Lower lobe of right lung (tissue), 2 donors: ENCODE data around the gene COPA. TPM values are rescaled to one million over a fixed set of nuclear protein-coding genes. Genes with fewer than 3 reads are reported as not detected.

ENCODE experiments used
- ATAC-seq, 2 donors: fragments of 200-7000 bp; cut with Tn5 transposase; one replicate each; pipeline ENCODE4 v1.9.1; 2020 to 2022; ENCODE audit warnings: mild to moderate bottlenecking in 2 of 2, moderate library complexity in 2 of 2
- DNase-seq: peaks from one replicate; pipeline ENCODE4 v3.0.0-alpha.2; 2020
- H3K27ac ChIP-seq: fragments of 200-600 bp; one replicate; pipeline ENCODE4 v1.8.0; 2022
- H3K27me3 ChIP-seq: fragments of 200-600 bp; one replicate; pipeline ENCODE4 v1.8.0; 2022; ENCODE audit warnings: low read depth
- H3K36me3 ChIP-seq: fragments of 200-600 bp; one replicate; pipeline ENCODE4 v1.8.0; 2022; ENCODE audit warnings: mild to moderate bottlenecking
- H3K4me1 ChIP-seq: fragments of 200-600 bp; one replicate; pipeline ENCODE4 v1.8.0; 2022
- H3K4me3 ChIP-seq: fragments of 200-600 bp; one replicate; pipeline ENCODE4 v1.8.0; 2022; ENCODE audit warnings: mild to moderate bottlenecking
- H3K9me3 ChIP-seq: fragments of 200-600 bp; one replicate; pipeline ENCODE4 v1.8.0; 2022
- CTCF ChIP-seq: fragments of 200-600 bp; IDR thresholded peaks from one replicate; pipeline ENCODE4 v1.8.0; 2022; ENCODE audit warnings: antibody characterized with exemption, mild to moderate bottlenecking
- intact Hi-C: fragments of 100-400 bp; cut with DNase I; formaldehyde crosslinking; loops from one replicate; pipeline ENCODE4 v1.11.0; 2022
- total RNA-seq: library from RNA; stranded (reverse); fragmentation: NEBNext Ultra II Directional; extraction: Animal tissue kit (Norgen Biotek cat#: 25700); gene quantifications from one replicate; pipeline ENCODE4 v1.2.1, GENCODE V29; 2021
- donor health status: DM: no; HTN: yes; CAD: no; lungs with severe emphysema.

The COPA gene
- total RNA-seq, 1 donor from 2014 or later = 136 TPM

DNA sequence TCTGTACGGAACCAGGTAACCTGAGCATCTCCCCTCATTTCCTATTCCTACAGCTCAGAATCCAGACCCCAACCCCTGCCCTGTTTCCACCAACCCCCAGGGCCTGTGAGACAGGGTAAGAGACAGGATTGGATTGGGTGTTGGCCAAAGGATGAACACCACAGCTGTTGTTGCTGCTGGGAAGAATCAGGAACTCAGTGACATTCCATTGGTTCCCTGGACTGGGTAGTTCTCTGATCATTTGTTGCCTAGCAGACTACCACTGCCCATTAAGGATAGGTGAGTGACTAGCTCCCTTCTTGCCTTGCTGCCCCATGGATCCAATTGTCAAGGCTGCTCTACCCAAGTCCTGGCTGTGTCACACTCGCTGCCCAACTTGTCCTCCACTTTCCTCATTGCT lies 10.2 kb upstream of the COPA start:
- no peaks in the 10 kb centered on the region for H3K9me3 ChIP-seq
- intact Hi-C loops = no loop called here
- DNase-seq (no peak), ATAC-seq (no peak)
- no peak for TF ChIP-seq CTCF
- no peak overlapping the region for H3K4me3 ChIP-seq
- no peak overlapping the region for H3K27ac ChIP-seq
- peaks cover 100% of the 10 kb centered on the region for H3K36me3 ChIP-seq
- no peaks in the 10 kb centered on the region for H3K27me3 ChIP-seq
- H3K4me1 ChIP-seq = no peaks in the 10 kb centered on the region

- intact Hi-C loops = no loop called here
- no peak for ATAC-seq
Observed at GRCh38 chr1:160352555-160352954, 9.5 kb upstream of the COPA start.

DNA sequence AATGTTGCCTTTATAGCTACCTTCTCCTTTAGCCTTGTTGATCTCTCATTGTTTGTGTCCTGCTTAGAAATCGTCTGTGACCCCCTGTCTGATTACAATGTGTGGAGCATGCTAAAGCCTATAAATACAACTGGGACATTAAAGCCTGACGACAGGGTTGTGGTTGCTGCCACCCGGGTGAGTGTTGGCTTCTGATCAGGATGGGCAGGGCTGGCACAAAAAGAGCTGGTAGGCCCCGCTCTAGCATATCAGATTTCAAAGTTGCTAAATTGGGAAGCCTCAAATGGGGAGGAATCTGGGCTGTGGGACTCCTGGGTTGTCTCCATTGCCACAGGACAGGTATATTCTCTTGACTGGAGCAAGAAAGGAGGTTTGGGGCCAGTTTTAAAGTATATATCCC lies 8.6 kb upstream of the COPA start:
- intact Hi-C loops = no loop called here
- no peak for TF ChIP-seq CTCF

More at GRCh38 chr1:160352555-160352954, 9.5 kb upstream of the COPA start:
- no peak for DNase-seq
- Histone ChIP-seq H3K27me3 (no peaks in the 10 kb centered on the region), H3K4me3 (no peak overlapping the region), H3K36me3 (peaks cover 100% of the 10 kb centered on the region), H3K4me1 (no peaks in the 10 kb centered on the region), H3K9me3 (no peaks in the 10 kb centered on the region), H3K27ac (no peak overlapping the region)
- no peak for TF ChIP-seq CTCF

GRCh38 chr1:160346958-160347357 lies 3.9 kb upstream of the COPA start:
- no peaks in the 10 kb centered on the region for H3K9me3 ChIP-seq
- ATAC-seq (peak; percentile 27 to 68), DNase-seq (peak; percentile 66)
- TF ChIP-seq CTCF = no peak
- peak overlapping the region; percentile 63 for H3K27ac ChIP-seq
- intact Hi-C loops = no loop called here
- H3K27me3 ChIP-seq = no peaks in the 10 kb centered on the region
- no peak overlapping the region for H3K4me3 ChIP-seq
- H3K4me1 ChIP-seq = peaks cover 21% of the 10 kb centered on the region
- peaks cover 67% of the 10 kb centered on the region for H3K36me3 ChIP-seq

More for the DNA sequence above, 8.6 kb upstream of the COPA start:
- Histone ChIP-seq H3K4me3 (no peak overlapping the region), H3K27me3 (no peaks in the 10 kb centered on the region), H3K9me3 (no peaks in the 10 kb centered on the region), H3K36me3 (peaks cover 100% of the 10 kb centered on the region), H3K27ac (no peak overlapping the region), H3K4me1 (no peaks in the 10 kb centered on the region)
- DNase-seq = no peak
- ATAC-seq = no peak

DNA sequence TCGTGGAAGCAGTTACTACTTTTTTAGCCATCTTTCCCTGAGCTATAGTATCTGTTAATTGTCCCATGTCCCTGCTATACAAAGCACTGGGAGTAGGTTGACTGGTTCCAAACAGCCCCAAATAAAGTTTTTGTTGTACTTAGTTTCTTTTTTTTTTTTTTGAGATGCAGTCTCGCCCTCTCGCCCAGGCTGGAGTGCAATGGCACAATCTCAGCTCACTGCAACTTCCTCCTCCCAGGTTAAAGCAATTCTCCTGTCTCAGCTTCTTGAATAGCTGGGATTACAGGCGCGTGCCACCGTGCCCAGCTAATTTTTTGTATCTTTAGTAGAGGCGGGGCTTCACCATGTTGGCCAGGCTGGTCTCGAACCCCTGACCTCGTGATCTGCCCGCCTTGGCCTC lies 3.4 kb upstream of the COPA start:
- TF ChIP-seq CTCF = no peak
- no peaks in the 10 kb centered on the region for H3K9me3 ChIP-seq
- intact Hi-C loops = no loop called here
- H3K27ac ChIP-seq = peak overlapping the region; percentile 63
- ATAC-seq (no peak), DNase-seq (peak; percentile 57)
- H3K4me3 ChIP-seq = no peak overlapping the region
- H3K27me3 ChIP-seq = no peaks in the 10 kb centered on the region
- H3K4me1 ChIP-seq = peaks cover 26% of the 10 kb centered on the region
- peaks cover 62% of the 10 kb centered on the region for H3K36me3 ChIP-seq

DNA sequence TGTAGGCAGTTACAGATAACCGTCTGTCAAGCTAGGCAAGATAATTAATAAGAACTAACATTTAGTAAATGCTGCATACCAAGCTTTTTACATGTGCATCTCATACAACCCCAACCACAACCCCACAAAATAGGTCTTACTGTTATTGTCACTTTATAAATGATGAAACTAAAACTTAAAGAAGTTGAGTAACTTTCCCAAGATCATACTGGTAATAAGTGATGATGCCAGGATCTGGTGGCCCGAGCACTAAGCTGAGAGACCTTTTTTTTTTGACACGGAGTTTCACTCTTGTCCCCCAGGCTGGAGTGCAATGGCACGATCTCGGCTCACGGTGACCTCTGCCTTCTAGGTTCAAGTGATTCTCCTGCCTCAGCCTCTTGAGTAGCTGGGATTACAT lies 1.9 kb upstream of the COPA start:
- Histone ChIP-seq H3K4me3 (no peak overlapping the region), H3K9me3 (no peaks in the 10 kb centered on the region), H3K4me1 (peaks cover 41% of the 10 kb centered on the region), H3K27ac (no peak overlapping the region), H3K36me3 (peaks cover 48% of the 10 kb centered on the region), H3K27me3 (no peaks in the 10 kb centered on the region)
- DNase-seq = no peak
- no peak for ATAC-seq
- intact Hi-C loops = no loop called here
- no peak for TF ChIP-seq CTCF
